ENCODE data around the gene NRSN2. TPM values are rescaled to one million over a fixed set of nuclear protein-coding genes. Genes with fewer than 3 reads are reported as not detected.
"Not testable (repeated sequence)": the region's sequence is repeated elsewhere in the genome, so short reads cannot be mapped to it uniquely, and the experiment has no call there.

The NRSN2 gene
- total and polyA plus RNA-seq, 12 donors: 12.1 to 53.9 (median 20.0) TPM

GRCh38 chr20:330233-331149, 16.4 kb upstream of the NRSN2 start:
- Histone ChIP-seq H3K4me1 (peaks cover 3 to 43% (median 21%) of the 10 kb centered on the region in 9 donors), H3K4me3 (no peak overlapping the region), H3K27ac (peak overlapping the region in 2 of 10 donors; percentile 13 to 14), H3K36me3 (peaks cover 0 to 6% (median 0%) of the 10 kb centered on the region in 9 donors), H3K27me3 (peaks cover 0 to 9% (median 0%) of the 10 kb centered on the region in 7 donors), H3K9me3 (no peaks in the 10 kb centered on the region)
- intact Hi-C loops (cut with DNase I): loop anchor here in 4 of 10 donors (2.0 to 10.0 kb wide), 5 partner anchors 16 to 123 kb away; partner anchors contain the start of gene NRSN2 (in 1 of the 4)
- TF ChIP-seq, protein P1, sequence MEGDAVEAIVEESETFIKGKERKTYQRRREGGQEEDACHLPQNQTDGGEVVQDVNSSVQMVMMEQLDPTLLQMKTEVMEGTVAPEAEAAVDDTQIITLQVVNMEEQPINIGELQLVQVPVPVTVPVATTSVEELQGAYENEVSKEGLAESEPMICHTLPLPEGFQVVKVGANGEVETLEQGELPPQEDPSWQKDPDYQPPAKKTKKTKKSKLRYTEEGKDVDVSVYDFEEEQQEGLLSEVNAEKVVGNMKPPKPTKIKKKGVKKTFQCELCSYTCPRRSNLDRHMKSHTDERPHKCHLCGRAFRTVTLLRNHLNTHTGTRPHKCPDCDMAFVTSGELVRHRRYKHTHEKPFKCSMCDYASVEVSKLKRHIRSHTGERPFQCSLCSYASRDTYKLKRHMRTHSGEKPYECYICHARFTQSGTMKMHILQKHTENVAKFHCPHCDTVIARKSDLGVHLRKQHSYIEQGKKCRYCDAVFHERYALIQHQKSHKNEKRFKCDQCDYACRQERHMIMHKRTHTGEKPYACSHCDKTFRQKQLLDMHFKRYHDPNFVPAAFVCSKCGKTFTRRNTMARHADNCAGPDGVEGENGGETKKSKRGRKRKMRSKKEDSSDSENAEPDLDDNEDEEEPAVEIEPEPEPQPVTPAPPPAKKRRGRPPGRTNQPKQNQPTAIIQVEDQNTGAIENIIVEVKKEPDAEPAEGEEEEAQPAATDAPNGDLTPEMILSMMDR (IDR thresholded peaks at IDR 0.05): peak; percentile 66 to 90 (median 86)
- peak in 1 of 2 donors; percentile 59 for DNase-seq
- ATAC-seq: peak in 4 of 8 donors; percentile 12 to 27 (median 22)
- WGBS, 2 donors: 51 to 53% methylated on average over 16 of the region's 16 CpGs

DNA sequence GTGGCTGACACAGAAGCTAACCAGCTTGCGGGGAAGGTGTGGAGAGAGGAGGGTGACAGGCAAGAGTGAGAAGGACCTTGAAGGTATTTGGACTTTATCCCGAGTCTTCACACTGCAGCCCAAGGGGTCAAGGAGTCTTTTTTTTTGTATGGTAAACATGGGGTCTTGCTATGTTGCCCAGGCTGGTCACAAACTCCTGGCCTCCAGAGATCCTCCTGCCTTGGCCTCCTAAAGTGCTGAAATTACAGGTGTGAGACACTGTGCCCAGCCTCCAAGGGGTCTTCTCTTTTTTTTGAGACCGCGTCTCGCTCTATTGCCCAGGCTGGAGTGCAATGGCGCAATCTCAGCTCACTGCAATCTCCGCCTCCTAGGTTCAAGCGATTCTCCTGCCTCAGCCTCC, 12.3 kb upstream of the NRSN2 start:
- intact Hi-C loops (cut with DNase I): loop anchor here in 4 of 10 donors (5.0 to 10.0 kb wide), 4 partner anchors 60 to 127 kb away; no protein-coding TSS in a partner anchor
- H3K9me3 ChIP-seq: no peaks in the 10 kb centered on the region
- H3K36me3 ChIP-seq: peaks cover 0 to 9% (median 0%) of the 10 kb centered on the region in 9 donors
- peaks cover 0 to 12% (median 8%) of the 10 kb centered on the region in 9 donors for H3K4me1 ChIP-seq
- TF ChIP-seq, protein P1 (IDR thresholded peaks at IDR 0.05): no peak
- no peak overlapping the region for H3K4me3 ChIP-seq
- H3K27ac ChIP-seq: no peak overlapping the region
- DNase-seq (no peak), ATAC-seq (no peak)
- no peaks in the 10 kb centered on the region for H3K27me3 ChIP-seq
- 94 to 95% methylated on average over 8 of the region's 8 CpGs for WGBS, 2 donors

DNA sequence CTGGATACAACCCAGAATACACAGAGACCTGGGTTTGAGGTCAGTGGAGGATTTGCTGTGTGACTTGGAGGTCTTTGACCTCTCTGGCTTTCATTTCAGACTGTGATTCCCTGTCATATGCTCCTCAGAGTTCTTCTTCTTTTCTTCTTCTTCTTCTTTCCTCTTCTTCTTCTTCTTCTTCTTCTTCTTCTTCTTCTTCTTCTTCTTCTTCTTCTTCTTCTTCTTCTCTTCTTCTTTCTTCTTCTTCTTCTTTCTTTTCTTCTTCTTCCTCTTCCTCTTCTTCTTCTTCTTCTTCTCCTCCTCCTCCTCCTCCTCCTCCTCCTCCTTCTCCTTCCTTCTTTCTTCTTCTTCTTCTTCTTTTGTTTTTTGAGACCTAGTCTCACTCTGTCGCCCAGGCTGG, 10.9 kb upstream of the NRSN2 start:
- WGBS, 2 donors: 88 to 90% methylated on average over 1 of the region's 1 CpG
- H3K4me3 ChIP-seq: not testable (repeated sequence)

GRCh38 chr20:341682-342081, 5.2 kb upstream of the NRSN2 start:
- WGBS, 2 donors: 65 to 71% methylated on average over 2 of the region's 2 CpGs
- intact Hi-C loops (cut with DNase I): no loop called here
- TF ChIP-seq, protein P1 (IDR thresholded peaks at IDR 0.05): no peak
- peak in 1 of 8 donors; percentile 26 for ATAC-seq
- Histone ChIP-seq H3K4me1 (peaks cover 0 to 12% (median 9%) of the 10 kb centered on the region in 9 donors), H3K36me3 (peaks cover 0 to 4% (median 0%) of the 10 kb centered on the region in 9 donors), H3K4me3 (no peak overlapping the region), H3K9me3 (peaks cover 0 to 18% (median 3%) of the 10 kb centered on the region in 11 donors), H3K27ac (no peak overlapping the region), H3K27me3 (no peaks in the 10 kb centered on the region)
- DNase-seq: no peak

More for the DNA sequence above, 10.9 kb upstream of the NRSN2 start:
- ATAC-seq, H3K9me3 ChIP-seq, H3K27me3 ChIP-seq, H3K27ac ChIP-seq, H3K4me1 ChIP-seq, H3K36me3 ChIP-seq, DNase-seq: not testable (repeated sequence)
- intact Hi-C loops (cut with DNase I): loop anchor here in 2 of 10 donors (10.0 kb wide), 2 partner anchors 61 to 121 kb away; no protein-coding TSS in a partner anchor
